GM21737 (cell line): Measurements from ENCODE around the gene COPS7A.

Experiments used
- ATAC-seq: cut with Tn5 transposase; IDR thresholded peaks from one replicate; pipeline ENCODE4 v1.9.1; 2021; ENCODE audit warnings: mild to moderate bottlenecking, moderate library complexity; ENCODE audit not compliant: unreplicated experiment

The COPS7A gene

GRCh38 chr12:6723607-6724408, at the start of gene COPS7A:
COPS7A (plus strand) TSS chr12:6724046; CDS start chr12:6724657, 611 bp downstream.
- ATAC-seq = peak; percentile 94

- ATAC-seq = no peak
These were observed 46.9 kb upstream of the COPS7A start for GRCh38 chr12:6676962-6677361.

GRCh38 chr12:6684609-6685008, 39.2 kb upstream of the COPS7A start:
- ATAC-seq = no peak

- no peak for ATAC-seq
These were observed 38.0 kb upstream of the COPS7A start for GRCh38 chr12:6685814-6686213.

GRCh38 chr12:6688543-6688998, 35.3 kb upstream of the COPS7A start:
- ATAC-seq = no peak

- ATAC-seq = peak; percentile 77
These were observed 34.6 kb upstream of the COPS7A start, which contains the start of gene ZNF384 for GRCh38 chr12:6688999-6689882. ZNF384 (minus strand) TSS chr12:6689375; CDS start chr12:6679520, 9,855 bp downstream.

- ATAC-seq = no peak
These were observed 32.4 kb upstream of the COPS7A start for GRCh38 chr12:6691473-6691872.

- no peak for ATAC-seq
These were observed 31.0 kb upstream of the COPS7A start for GRCh38 chr12:6692888-6693287.

GRCh38 chr12:6693832-6694355, 30.0 kb upstream of the COPS7A start:
- ATAC-seq = no peak

- ATAC-seq = no peak
These were observed 29.1 kb upstream of the COPS7A start for GRCh38 chr12:6694701-6695100.

- ATAC-seq = no peak
These were observed 28.4 kb upstream of the COPS7A start for GRCh38 chr12:6695313-6696045.

- no peak for ATAC-seq
These were observed 26.9 kb upstream of the COPS7A start for GRCh38 chr12:6696690-6697583.

GRCh38 chr12:6697584-6698351, 26.1 kb upstream of the COPS7A start:
- ATAC-seq = no peak

- no peak for ATAC-seq
These were observed 25.3 kb upstream of the COPS7A start for GRCh38 chr12:6698352-6699046.

GRCh38 chr12:6699259-6699988, 24.4 kb upstream of the COPS7A start:
- ATAC-seq = no peak

- no peak for ATAC-seq
These were observed 23.7 kb upstream of the COPS7A start for GRCh38 chr12:6699989-6700645.

GRCh38 chr12:6700646-6701051, 23.2 kb upstream of the COPS7A start, which contains the start of gene PIANP:
PIANP (minus strand) TSS chr12:6700815; CDS start chr12:6698061, 2,754 bp downstream.
- ATAC-seq = no peak
